Astrocyte (in vitro differentiated cells and primary cell): ENCODE data around the gene ANGPTL4. TPM values are rescaled to one million over a fixed set of nuclear protein-coding genes. Genes with fewer than 3 reads are reported as not detected.
A peak's percentile ranks its signal among the peaks of the same experiment; 100 is the strongest.

ENCODE experiments used
- DNase-seq: peaks from one replicate; pipeline ENCODE4 v3.0.0-alpha.2; 2010; ENCODE audit warnings: low read depth
- FAIRE-seq: peaks from 2 replicates; lab custom pipeline; 2011; peaks lifted over from hg19 to GRCh38; lab: Jason Lieb, UNC
- H2AFZ ChIP-seq: 2 replicates; pipeline ENCODE4 v1.6.0; 2012; ENCODE audit warnings: low read depth, low read length, inconsistent platforms
- H3K27ac ChIP-seq: 2 replicates; pipeline ENCODE4 v1.5.1; 2011; ENCODE audit warnings: low read depth, low read length, inconsistent platforms
- H3K27me3 ChIP-seq: 2 replicates; pipeline ENCODE4 v1.6.0; 2011; ENCODE audit warnings: low read length, inconsistent platforms; ENCODE audit not compliant: insufficient read depth
- H3K36me3 ChIP-seq: 2 replicates; pipeline ENCODE4 v1.5.1; 2011; ENCODE audit warnings: low read length, inconsistent platforms; ENCODE audit not compliant: insufficient read depth
- H3K4me1 ChIP-seq: 2 replicates; pipeline ENCODE4 v1.5.1; 2011; ENCODE audit warnings: low read length, inconsistent platforms; ENCODE audit not compliant: insufficient read depth
- H3K4me2 ChIP-seq: 2 replicates; pipeline ENCODE4 v1.6.0; 2012; ENCODE audit warnings: low read length, inconsistent platforms
- H3K4me3 ChIP-seq: 2 replicates; pipeline ENCODE4 v1.5.1; 2011; ENCODE audit warnings: low read depth, mild to moderate bottlenecking, low read length, inconsistent platforms; ENCODE audit not compliant: insufficient read depth
- H3K79me2 ChIP-seq: 2 replicates; pipeline ENCODE4 v1.6.0; 2012; ENCODE audit warnings: mild to moderate bottlenecking, low read length, inconsistent platforms; ENCODE audit not compliant: insufficient read depth
- H3K9ac ChIP-seq: 2 replicates; pipeline ENCODE4 v1.6.0; 2012; ENCODE audit warnings: mild to moderate bottlenecking, low read length, inconsistent platforms
- H3K9me3 ChIP-seq: 2 replicates; pipeline ENCODE4 v1.5.1; 2012; ENCODE audit warnings: low read depth, mild to moderate bottlenecking, low read length, inconsistent platforms; ENCODE audit not compliant: insufficient read depth
- H4K20me1 ChIP-seq: 2 replicates; pipeline ENCODE4 v1.6.0; 2012; ENCODE audit warnings: low read length, inconsistent platforms; ENCODE audit not compliant: insufficient read depth
- H3K27ac Mint-ChIP-seq: one replicate; pipeline ENCODE4 v1.8.0; 2021; ENCODE audit warnings: mild to moderate bottlenecking, mixed read lengths; ENCODE audit not compliant: unreplicated experiment
- H3K27me3 Mint-ChIP-seq: one replicate; pipeline ENCODE4 v1.8.0; 2021; ENCODE audit warnings: low read depth, mixed read lengths; ENCODE audit not compliant: unreplicated experiment
- H3K36me3 Mint-ChIP-seq: one replicate; pipeline ENCODE4 v1.8.0; 2021; ENCODE audit warnings: low read depth, mixed read lengths; ENCODE audit not compliant: unreplicated experiment
- H3K4me1 Mint-ChIP-seq: one replicate; pipeline ENCODE4 v1.8.0; 2021; ENCODE audit warnings: low read depth, mixed read lengths; ENCODE audit not compliant: unreplicated experiment
- H3K4me3 Mint-ChIP-seq: one replicate; pipeline ENCODE4 v1.8.0; 2021; ENCODE audit warnings: mild to moderate bottlenecking, moderate library complexity, mixed read lengths; ENCODE audit not compliant: unreplicated experiment
- H3K9me3 Mint-ChIP-seq: one replicate; pipeline ENCODE4 v1.8.0; 2021; ENCODE audit warnings: mild to moderate bottlenecking, mixed read lengths; ENCODE audit not compliant: unreplicated experiment
- EZH2 ChIP-seq: IDR thresholded peaks from 2 replicates; pipeline ENCODE4 v1.6.1; 2012; ENCODE audit warnings: mild to moderate bottlenecking, low read length, inconsistent platforms; ENCODE audit not compliant: insufficient read depth
- total RNA-seq: library from RNA; stranded (reverse); gene quantifications from 2 replicates; pipeline ENCODE4 v1.2.1, GENCODE V29; 2021
- TF ChIP-seq, protein P1 (sequence below): IDR thresholded peaks from 2 replicates; pipeline ENCODE4 v1.5.1; 2011; ENCODE audit warnings: low read depth, mild to moderate bottlenecking, inconsistent platforms, low read length, moderate library complexity; ENCODE audit not compliant: insufficient read depth

Gene ANGPTL4
- total RNA-seq, 1 donor from 2014 or later, result 115 TPM

GRCh38 chr19:8396185-8396562 is 32.2 kb downstream of the ANGPTL4 start:
- H3K4me1 Mint-ChIP-seq, result peaks cover 20% of the 10 kb centered on the region
- no peaks in the 10 kb centered on the region for H3K36me3 ChIP-seq
- H3K27me3 Mint-ChIP-seq, result no peaks in the 10 kb centered on the region
- peaks cover 85% of the 10 kb centered on the region for H4K20me1 ChIP-seq
- H2AFZ ChIP-seq, result no peak overlapping the region
- no peak overlapping the region for H3K27ac ChIP-seq
- peak overlapping the region; percentile 34 for H3K27ac Mint-ChIP-seq
- peaks cover 85% of the 10 kb centered on the region for H3K79me2 ChIP-seq
- DNase-seq, result no peak
- TF ChIP-seq, protein P1, sequence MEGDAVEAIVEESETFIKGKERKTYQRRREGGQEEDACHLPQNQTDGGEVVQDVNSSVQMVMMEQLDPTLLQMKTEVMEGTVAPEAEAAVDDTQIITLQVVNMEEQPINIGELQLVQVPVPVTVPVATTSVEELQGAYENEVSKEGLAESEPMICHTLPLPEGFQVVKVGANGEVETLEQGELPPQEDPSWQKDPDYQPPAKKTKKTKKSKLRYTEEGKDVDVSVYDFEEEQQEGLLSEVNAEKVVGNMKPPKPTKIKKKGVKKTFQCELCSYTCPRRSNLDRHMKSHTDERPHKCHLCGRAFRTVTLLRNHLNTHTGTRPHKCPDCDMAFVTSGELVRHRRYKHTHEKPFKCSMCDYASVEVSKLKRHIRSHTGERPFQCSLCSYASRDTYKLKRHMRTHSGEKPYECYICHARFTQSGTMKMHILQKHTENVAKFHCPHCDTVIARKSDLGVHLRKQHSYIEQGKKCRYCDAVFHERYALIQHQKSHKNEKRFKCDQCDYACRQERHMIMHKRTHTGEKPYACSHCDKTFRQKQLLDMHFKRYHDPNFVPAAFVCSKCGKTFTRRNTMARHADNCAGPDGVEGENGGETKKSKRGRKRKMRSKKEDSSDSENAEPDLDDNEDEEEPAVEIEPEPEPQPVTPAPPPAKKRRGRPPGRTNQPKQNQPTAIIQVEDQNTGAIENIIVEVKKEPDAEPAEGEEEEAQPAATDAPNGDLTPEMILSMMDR, result no peak
- no peak for TF ChIP-seq EZH2
- peaks cover 3% of the 10 kb centered on the region for H3K9me3 Mint-ChIP-seq
- H3K4me1 ChIP-seq, result peaks cover 16% of the 10 kb centered on the region
- H3K4me2 ChIP-seq, result no peak overlapping the region
- H3K9ac ChIP-seq, result no peak overlapping the region
- H3K9me3 ChIP-seq, result no peaks in the 10 kb centered on the region
- no peak for FAIRE-seq
- H3K36me3 Mint-ChIP-seq, result peaks cover 2% of the 10 kb centered on the region
- H3K4me3 ChIP-seq, result no peak overlapping the region
- H3K4me3 Mint-ChIP-seq, result no peak overlapping the region
- H3K27me3 ChIP-seq, result no peaks in the 10 kb centered on the region

DNA sequence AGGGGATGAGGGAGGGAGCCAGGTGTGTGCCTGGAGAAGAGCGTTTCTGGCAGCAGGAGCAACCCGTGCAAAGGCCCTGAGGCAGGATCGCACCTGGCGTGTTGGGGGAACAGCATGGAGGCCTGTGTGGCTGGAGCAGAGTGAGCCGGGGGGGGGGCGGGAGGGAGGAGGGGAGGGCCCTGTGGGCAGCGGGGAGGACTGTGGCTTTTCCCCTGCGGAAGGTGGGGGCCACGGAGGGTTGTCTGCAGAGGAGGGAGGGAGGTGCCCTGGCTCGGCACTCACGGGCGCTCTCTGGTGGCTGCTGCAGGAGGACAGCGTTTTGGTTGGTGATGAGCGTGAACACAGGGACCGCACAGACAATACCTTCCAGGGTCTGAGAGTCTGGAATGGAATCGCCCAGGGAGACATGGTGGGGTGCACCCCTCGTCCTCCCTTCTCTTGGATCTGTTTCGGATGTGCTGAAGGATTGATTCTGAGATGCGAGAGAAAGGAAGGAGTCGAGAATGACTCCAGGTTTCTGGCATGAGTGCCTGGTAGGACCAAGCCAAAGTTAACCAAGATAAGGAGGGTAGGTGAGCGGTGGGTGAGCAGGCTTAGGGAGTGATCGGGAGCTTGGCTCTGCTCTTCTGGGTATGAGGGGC is 32.7 kb downstream of the ANGPTL4 start:
- Histone ChIP-seq H4K20me1 (peaks cover 80% of the 10 kb centered on the region), H3K27ac (no peak overlapping the region), H3K9me3 (no peaks in the 10 kb centered on the region), H3K27me3 (no peaks in the 10 kb centered on the region), H3K79me2 (peaks cover 80% of the 10 kb centered on the region), H3K36me3 (no peaks in the 10 kb centered on the region), H3K4me3 (no peak overlapping the region), H3K4me1 (peaks cover 11% of the 10 kb centered on the region), H2AFZ (no peak overlapping the region), H3K4me2 (no peak overlapping the region), H3K9ac (peak overlapping the region; percentile 28)
- TF ChIP-seq EZH2, result no peak
- TF ChIP-seq, protein P1, result peak; percentile 48
- Mint-ChIP-seq H3K27ac (peak overlapping the region; percentile 34), H3K36me3 (peaks cover 1% of the 10 kb centered on the region), H3K4me3 (no peak overlapping the region), H3K9me3 (peaks cover 3% of the 10 kb centered on the region), H3K27me3 (no peaks in the 10 kb centered on the region), H3K4me1 (peaks cover 18% of the 10 kb centered on the region)
- no peak for FAIRE-seq
- peak; percentile 23 for DNase-seq

DNA sequence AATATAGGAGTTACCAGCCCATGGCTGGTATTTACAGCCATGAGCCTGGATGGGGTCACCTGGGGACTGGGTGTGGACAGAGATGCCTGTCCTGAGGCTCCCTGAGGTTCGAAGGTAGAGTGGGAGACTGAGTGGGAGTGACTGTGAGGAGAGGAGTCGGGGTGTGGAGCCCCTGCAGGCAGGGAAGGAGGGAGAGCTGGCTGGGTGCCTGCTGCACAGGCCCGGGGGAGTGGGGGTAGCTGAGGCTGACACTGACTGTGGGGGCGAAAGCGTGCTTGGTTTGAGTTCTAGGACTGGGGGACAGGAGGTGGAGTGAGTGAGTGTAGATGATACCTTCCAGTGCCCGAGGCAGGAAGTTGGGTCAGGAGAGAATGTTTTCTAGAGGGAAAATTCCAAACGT is 33.3 kb downstream of the ANGPTL4 start:
- Mint-ChIP-seq H3K27me3 (no peaks in the 10 kb centered on the region), H3K27ac (peak overlapping the region; percentile 44), H3K4me1 (peaks cover 17% of the 10 kb centered on the region), H3K4me3 (no peak overlapping the region), H3K36me3 (no peaks in the 10 kb centered on the region), H3K9me3 (peaks cover 3% of the 10 kb centered on the region)
- no peak for TF ChIP-seq EZH2
- TF ChIP-seq, protein P1, result no peak
- DNase-seq, result no peak
- Histone ChIP-seq H3K9me3 (no peaks in the 10 kb centered on the region), H3K27me3 (no peaks in the 10 kb centered on the region), H3K4me3 (no peak overlapping the region), H3K4me1 (peaks cover 9% of the 10 kb centered on the region), H3K36me3 (peaks cover under 1% of the 10 kb centered on the region), H3K4me2 (no peak overlapping the region), H3K79me2 (peaks cover 74% of the 10 kb centered on the region), H2AFZ (no peak overlapping the region), H4K20me1 (peaks cover 78% of the 10 kb centered on the region), H3K27ac (no peak overlapping the region), H3K9ac (peak overlapping the region; percentile 28)
- FAIRE-seq, result no peak
